Measurements from ENCODE around the gene CTTN. TPM values are rescaled to one million over a fixed set of nuclear protein-coding genes. Genes with fewer than 3 reads are reported as not detected.

The CTTN gene
- total RNA-seq, 1 experiment from 2014 or later = 224 TPM

DNA sequence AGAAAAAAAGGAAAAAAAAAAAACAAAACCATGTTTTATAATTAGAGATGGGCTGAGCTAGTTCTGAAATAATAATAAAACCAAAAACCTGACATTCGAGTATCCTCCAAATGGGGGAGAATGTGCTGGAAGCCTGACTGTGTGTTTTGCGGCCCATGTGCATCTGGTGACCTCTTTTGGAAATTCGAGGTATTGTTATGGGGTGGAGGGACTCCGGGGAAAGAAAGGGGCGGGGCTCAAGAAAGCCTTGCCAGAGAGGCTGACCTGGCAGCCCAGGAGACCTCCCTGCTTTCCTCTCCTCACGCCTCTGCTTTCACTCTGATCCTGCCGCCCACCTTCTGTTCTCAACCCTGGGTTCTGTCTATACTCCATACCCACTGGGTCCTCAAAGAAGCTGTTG is 72.9 kb downstream of the CTTN start:
- no peaks in the 10 kb centered on the region; the same call in none of the 2 replicates for H3K27me3 Mint-ChIP-seq (ENCODE audit: low read depth)
- DNase-seq = peak; percentile 75

More for the DNA sequence above, 72.9 kb downstream of the CTTN start:
- Histone ChIP-seq H4K8ac (replicated peaks; ENCODE audit: insufficient read length, low read depth, low read length) (no peak overlapping the region), H2BK15ac (ENCODE audit: low read depth, low read length) (no peak overlapping the region), H3K27ac (ENCODE audit: insufficient read length, low read depth, low read length) (no peak overlapping the region), H4K91ac (ENCODE audit: insufficient read length, low read depth, low read length) (no peak overlapping the region), H2BK120ac (ENCODE audit: low read depth, low read length, poor library complexity, severe bottlenecking) (no peak overlapping the region), H3T11ph (ENCODE audit: low read length) (no peak overlapping the region), H3K23ac (ENCODE audit: insufficient read length, low read depth, low read length) (no peak overlapping the region), H3K4me2 (ENCODE audit: insufficient read depth, insufficient read length, low read length) (no peak overlapping the region), H3K79me2 (ENCODE audit: insufficient read depth, low read length) (no peaks in the 10 kb centered on the region; the same call in 1 of the 2 replicates), H3K4me1 (ENCODE audit: insufficient read depth, low read length) (no peaks in the 10 kb centered on the region), H3K23me2 (ENCODE audit: insufficient read length, low read depth, low read length, poor library complexity, severe bottlenecking) (no peaks in the 10 kb centered on the region), H2BK20ac (ENCODE audit: low read depth, low read length, poor library complexity, severe bottlenecking) (no peak overlapping the region), H2BK12ac (ENCODE audit: insufficient read length, low read depth, low read length) (no peak overlapping the region), H3K79me1 (ENCODE audit: insufficient read depth, low read depth, low read length, poor library complexity, severe bottlenecking) (no peaks in the 10 kb centered on the region), H4K5ac (ENCODE audit: insufficient read length, low read depth, low read length) (no peak overlapping the region), H3K9ac (ENCODE audit: extremely low read depth, insufficient read length, low read length) (no peak overlapping the region), H2AK5ac (ENCODE audit: insufficient read length, low read length) (no peak overlapping the region), H2BK5ac (ENCODE audit: insufficient read length, low read length) (no peak overlapping the region), H3K14ac (ENCODE audit: insufficient read depth, low read length) (no peak overlapping the region), H4K20me1 (ENCODE audit: control insufficient read depth, insufficient read depth, insufficient read length) (no peaks in the 10 kb centered on the region), H3K27me3 (ENCODE audit: insufficient read depth, low read length) (no peaks in the 10 kb centered on the region), H3K9me3 (ENCODE audit: control insufficient read depth, low read depth, low read length) (no peaks in the 10 kb centered on the region), H3K4ac (ENCODE audit: low read depth, low read length) (no peak overlapping the region), H3K18ac (ENCODE audit: insufficient read length, low read depth, low read length) (no peak overlapping the region), H3K56ac (ENCODE audit: insufficient read length, low read depth, low read length) (no peak overlapping the region), H2AFZ (ENCODE audit: low read length) (no peak overlapping the region)
- H3K36me3 Mint-ChIP-seq (ENCODE audit: insufficient read depth in 1 of 3, low read depth in 3 of 3) = peaks cover 2 to 8% (median 4%) of the 10 kb centered on the region in 3 experiments; a peak in 5 of 7 replicates
- no peak overlapping the region for H3K27ac Mint-ChIP-seq
- TF ChIP-seq, protein P1, sequence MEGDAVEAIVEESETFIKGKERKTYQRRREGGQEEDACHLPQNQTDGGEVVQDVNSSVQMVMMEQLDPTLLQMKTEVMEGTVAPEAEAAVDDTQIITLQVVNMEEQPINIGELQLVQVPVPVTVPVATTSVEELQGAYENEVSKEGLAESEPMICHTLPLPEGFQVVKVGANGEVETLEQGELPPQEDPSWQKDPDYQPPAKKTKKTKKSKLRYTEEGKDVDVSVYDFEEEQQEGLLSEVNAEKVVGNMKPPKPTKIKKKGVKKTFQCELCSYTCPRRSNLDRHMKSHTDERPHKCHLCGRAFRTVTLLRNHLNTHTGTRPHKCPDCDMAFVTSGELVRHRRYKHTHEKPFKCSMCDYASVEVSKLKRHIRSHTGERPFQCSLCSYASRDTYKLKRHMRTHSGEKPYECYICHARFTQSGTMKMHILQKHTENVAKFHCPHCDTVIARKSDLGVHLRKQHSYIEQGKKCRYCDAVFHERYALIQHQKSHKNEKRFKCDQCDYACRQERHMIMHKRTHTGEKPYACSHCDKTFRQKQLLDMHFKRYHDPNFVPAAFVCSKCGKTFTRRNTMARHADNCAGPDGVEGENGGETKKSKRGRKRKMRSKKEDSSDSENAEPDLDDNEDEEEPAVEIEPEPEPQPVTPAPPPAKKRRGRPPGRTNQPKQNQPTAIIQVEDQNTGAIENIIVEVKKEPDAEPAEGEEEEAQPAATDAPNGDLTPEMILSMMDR (conservative IDR thresholded peaks at IDR 0.05) = peak; percentile 66
- WGBS (ENCODE audit: extremely low coverage, insufficient read length, low lambda C conversion rate) = no CpG with 5 or more reads among the region's 7 CpGs
- H3K9me3 Mint-ChIP-seq = no peaks in the 10 kb centered on the region
- H3K4me1 Mint-ChIP-seq = peaks cover 19 to 21% of the 10 kb centered on the region in 2 experiments
- peak overlapping the region in 1 of 2 experiments; percentile 26; a peak in 1 of 5 replicates for H3K4me3 Mint-ChIP-seq

All from H9 (cell line).